ENCODE results near the gene SCN3A.

The SCN3A gene

GRCh38 chr2:165058476-165059265 is 145.2 kb downstream of the SCN3A start:
- no peak for DNase-seq (ENCODE audit: low read depth in 2 of 3, low spot score in 1 of 3)

GRCh38 chr2:165057931-165058330 is 145.9 kb downstream of the SCN3A start:
- DNase-seq (ENCODE audit: low read depth in 2 of 3, low spot score in 1 of 3) = no peak

- DNase-seq (ENCODE audit: low read depth in 2 of 3, low spot score in 1 of 3) = no peak
These were observed 146.5 kb downstream of the SCN3A start for GRCh38 chr2:165057308-165057707.

GRCh38 chr2:165056564-165056963 is 147.3 kb downstream of the SCN3A start:
- no peak for DNase-seq (ENCODE audit: low read depth in 2 of 3, low spot score in 1 of 3)

- DNase-seq (ENCODE audit: low read depth in 2 of 3, low spot score in 1 of 3) = no peak
These were observed 148.6 kb downstream of the SCN3A start for GRCh38 chr2:165055082-165055851.

GRCh38 chr2:165054652-165055051 is 149.2 kb downstream of the SCN3A start:
- no peak for DNase-seq (ENCODE audit: low read depth in 2 of 3, low spot score in 1 of 3)

- no peak for DNase-seq (ENCODE audit: low read depth in 2 of 3, low spot score in 1 of 3)
These were observed 159.1 kb downstream of the SCN3A start for GRCh38 chr2:165044505-165045303.
